ENCODE measurements around the gene RPUSD4. TPM values are rescaled to one million over a fixed set of nuclear protein-coding genes. Genes with fewer than 3 reads are reported as not detected.

The RPUSD4 gene
- total and polyA plus RNA-seq, 2 experiments from 2014 or later = 20.8 to 60.8 TPM

DNA sequence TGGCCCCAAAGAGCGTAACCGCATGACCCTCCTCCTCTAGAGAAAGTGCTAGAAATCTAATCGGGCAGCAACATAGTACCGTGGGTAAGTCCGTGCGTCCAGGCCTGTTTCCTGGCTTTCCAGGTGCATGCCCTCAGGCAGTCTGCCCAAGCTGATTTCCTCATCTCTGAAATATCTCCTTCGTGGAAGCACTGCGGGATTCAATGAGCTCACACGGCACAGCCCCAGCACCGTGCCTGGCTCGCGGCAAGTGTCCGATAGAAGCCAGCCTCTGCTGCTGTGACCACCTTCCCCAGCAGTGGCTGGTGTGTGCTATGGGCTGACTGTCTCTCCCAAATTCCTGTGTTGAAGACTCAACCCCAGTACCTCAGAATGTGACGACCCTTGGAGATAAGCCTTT, 20.7 kb downstream of the RPUSD4 start:
- Mint-ChIP-seq H3K36me3 (ENCODE audit: low read depth) (peaks cover 33% of the 10 kb centered on the region), H3K9me3 (no peaks in the 10 kb centered on the region), H3K27ac (peak overlapping the region; percentile 68; the same call in 1 of the 2 replicates), H3K4me3 (no peak overlapping the region), H3K4me1 (peaks cover 12% of the 10 kb centered on the region), H3K27me3 (ENCODE audit: insufficient read depth, low read depth, poor library complexity) (peaks cover 12% of the 10 kb centered on the region)
- Histone ChIP-seq H4K20me1 (replicated peaks; ENCODE audit: insufficient read depth) (no peaks in the 10 kb centered on the region; the same call in 1 of the 2 replicates), H3K27me3 (ENCODE audit: insufficient read depth) (no peaks in the 10 kb centered on the region), H3K79me2 (replicated peaks; ENCODE audit: insufficient read depth) (no peaks in the 10 kb centered on the region), H3K36me3 (ENCODE audit: insufficient read depth) (no peaks in the 10 kb centered on the region), H3K4me3 (no peak overlapping the region), H2AFZ (no peak overlapping the region), H3K27ac (ENCODE audit: low read depth) (no peak overlapping the region), H3K9me2 (ENCODE audit: insufficient read depth) (no peaks in the 10 kb centered on the region), H3K4me1 (ENCODE audit: insufficient read depth) (no peaks in the 10 kb centered on the region), H3F3A (replicated peaks; ENCODE audit: low read depth) (no peaks in the 10 kb centered on the region), H3K4me2 (no peak overlapping the region)
- DNase-seq (ENCODE audit: low spot score) (no peak), ATAC-seq (no peak)
- TF ChIP-seq, protein P1, sequence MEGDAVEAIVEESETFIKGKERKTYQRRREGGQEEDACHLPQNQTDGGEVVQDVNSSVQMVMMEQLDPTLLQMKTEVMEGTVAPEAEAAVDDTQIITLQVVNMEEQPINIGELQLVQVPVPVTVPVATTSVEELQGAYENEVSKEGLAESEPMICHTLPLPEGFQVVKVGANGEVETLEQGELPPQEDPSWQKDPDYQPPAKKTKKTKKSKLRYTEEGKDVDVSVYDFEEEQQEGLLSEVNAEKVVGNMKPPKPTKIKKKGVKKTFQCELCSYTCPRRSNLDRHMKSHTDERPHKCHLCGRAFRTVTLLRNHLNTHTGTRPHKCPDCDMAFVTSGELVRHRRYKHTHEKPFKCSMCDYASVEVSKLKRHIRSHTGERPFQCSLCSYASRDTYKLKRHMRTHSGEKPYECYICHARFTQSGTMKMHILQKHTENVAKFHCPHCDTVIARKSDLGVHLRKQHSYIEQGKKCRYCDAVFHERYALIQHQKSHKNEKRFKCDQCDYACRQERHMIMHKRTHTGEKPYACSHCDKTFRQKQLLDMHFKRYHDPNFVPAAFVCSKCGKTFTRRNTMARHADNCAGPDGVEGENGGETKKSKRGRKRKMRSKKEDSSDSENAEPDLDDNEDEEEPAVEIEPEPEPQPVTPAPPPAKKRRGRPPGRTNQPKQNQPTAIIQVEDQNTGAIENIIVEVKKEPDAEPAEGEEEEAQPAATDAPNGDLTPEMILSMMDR (conservative IDR thresholded peaks at IDR 0.05; ENCODE audit: low read depth in 2 of 2) = no peak
- no peak for TF ChIP-seq ETS1 (IDR thresholded peaks at IDR 0.05)
- TF ChIP-seq EZH2phosphoT487 (IDR thresholded peaks at IDR 0.05; ENCODE audit: unreplicated experiment) = no peak
- TF ChIP-seq REST (IDR thresholded peaks at IDR 0.05; ENCODE audit: unreplicated experiment) = no peak
- TF ChIP-seq POLR2AphosphoS5 (IDR thresholded peaks at IDR 0.05; ENCODE audit: low read depth) = no peak
- TF ChIP-seq JUNB (IDR thresholded peaks at IDR 0.05; ENCODE audit: unreplicated experiment) = no peak
- TF ChIP-seq ZNF114 (CRISPR knock-in tag; IDR thresholded peaks at IDR 0.05) = no peak
- TF ChIP-seq, protein P2, sequence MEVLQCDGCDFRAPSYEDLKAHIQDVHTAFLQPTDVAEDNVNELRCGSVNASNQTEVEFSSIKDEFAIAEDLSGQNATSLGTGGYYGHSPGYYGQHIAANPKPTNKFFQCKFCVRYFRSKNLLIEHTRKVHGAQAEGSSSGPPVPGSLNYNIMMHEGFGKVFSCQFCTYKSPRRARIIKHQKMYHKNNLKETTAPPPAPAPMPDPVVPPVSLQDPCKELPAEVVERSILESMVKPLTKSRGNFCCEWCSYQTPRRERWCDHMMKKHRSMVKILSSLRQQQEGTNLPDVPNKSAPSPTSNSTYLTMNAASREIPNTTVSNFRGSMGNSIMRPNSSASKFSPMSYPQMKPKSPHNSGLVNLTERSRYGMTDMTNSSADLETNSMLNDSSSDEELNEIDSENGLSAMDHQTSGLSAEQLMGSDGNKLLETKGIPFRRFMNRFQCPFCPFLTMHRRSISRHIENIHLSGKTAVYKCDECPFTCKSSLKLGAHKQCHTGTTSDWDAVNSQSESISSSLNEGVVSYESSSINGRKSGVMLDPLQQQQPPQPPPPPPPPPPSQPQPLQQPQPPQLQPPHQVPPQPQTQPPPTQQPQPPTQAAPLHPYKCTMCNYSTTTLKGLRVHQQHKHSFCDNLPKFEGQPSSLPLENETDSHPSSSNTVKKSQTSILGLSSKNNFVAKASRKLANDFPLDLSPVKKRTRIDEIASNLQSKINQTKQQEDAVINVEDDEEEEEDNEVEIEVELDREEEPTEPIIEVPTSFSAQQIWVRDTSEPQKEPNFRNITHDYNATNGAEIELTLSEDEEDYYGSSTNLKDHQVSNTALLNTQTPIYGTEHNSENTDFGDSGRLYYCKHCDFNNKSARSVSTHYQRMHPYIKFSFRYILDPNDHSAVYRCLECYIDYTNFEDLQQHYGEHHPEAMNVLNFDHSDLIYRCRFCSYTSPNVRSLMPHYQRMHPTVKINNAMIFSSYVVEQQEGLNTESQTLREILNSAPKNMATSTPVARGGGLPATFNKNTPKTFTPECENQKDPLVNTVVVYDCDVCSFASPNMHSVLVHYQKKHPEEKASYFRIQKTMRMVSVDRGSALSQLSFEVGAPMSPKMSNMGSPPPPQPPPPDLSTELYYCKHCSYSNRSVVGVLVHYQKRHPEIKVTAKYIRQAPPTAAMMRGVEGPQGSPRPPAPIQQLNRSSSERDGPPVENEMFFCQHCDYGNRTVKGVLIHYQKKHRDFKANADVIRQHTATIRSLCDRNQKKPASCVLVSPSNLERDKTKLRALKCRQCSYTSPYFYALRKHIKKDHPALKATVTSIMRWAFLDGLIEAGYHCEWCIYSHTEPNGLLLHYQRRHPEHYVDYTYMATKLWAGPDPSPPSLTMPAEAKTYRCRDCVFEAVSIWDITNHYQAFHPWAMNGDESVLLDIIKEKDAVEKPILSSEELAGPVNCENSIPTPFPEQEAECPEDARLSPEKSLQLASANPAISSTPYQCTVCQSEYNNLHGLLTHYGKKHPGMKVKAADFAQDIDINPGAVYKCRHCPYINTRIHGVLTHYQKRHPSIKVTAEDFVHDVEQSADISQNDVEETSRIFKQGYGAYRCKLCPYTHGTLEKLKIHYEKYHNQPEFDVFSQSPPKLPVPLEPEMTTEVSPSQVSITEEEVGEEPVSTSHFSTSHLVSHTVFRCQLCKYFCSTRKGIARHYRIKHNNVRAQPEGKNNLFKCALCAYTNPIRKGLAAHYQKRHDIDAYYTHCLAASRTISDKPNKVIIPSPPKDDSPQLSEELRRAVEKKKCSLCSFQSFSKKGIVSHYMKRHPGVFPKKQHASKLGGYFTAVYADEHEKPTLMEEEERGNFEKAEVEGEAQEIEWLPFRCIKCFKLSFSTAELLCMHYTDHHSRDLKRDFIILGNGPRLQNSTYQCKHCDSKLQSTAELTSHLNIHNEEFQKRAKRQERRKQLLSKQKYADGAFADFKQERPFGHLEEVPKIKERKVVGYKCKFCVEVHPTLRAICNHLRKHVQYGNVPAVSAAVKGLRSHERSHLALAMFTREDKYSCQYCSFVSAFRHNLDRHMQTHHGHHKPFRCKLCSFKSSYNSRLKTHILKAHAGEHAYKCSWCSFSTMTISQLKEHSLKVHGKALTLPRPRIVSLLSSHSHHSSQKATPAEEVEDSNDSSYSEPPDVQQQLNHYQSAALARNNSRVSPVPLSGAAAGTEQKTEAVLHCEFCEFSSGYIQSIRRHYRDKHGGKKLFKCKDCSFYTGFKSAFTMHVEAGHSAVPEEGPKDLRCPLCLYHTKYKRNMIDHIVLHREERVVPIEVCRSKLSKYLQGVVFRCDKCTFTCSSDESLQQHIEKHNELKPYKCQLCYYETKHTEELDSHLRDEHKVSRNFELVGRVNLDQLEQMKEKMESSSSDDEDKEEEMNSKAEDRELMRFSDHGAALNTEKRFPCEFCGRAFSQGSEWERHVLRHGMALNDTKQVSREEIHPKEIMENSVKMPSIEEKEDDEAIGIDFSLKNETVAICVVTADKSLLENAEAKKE (CRISPR knock-in tag; IDR thresholded peaks at IDR 0.05) = no peak
- TF ChIP-seq ZNF331 (CRISPR knock-in tag; IDR thresholded peaks at IDR 0.05; ENCODE audit: low read depth) = no peak

Data from GM23338 (cell line).